MM.1S (cell line): Measurements from ENCODE around the gene STX1B.

Source experiments
- DNase-seq: peaks from one replicate; pipeline ENCODE4 v3.0.0-alpha.2; 2015
- H2AFZ ChIP-seq: fragments of 300-600 bp; sonication (generic); 2 replicates; pipeline ENCODE4 v1.6.0; 2016; ENCODE audit warnings: antibody characterized with exemption, low read length
- H3F3A ChIP-seq: fragments of 300-600 bp; sonication (generic); 2 replicates; pipeline ENCODE4 v1.6.1; 2016; ENCODE audit warnings: mild to moderate bottlenecking, antibody characterized with exemption, low read length, moderate library complexity, mixed read lengths; ENCODE audit not compliant: insufficient read depth
- H3K27ac ChIP-seq: fragments of 300-600 bp; sonication (generic); 2 replicates; pipeline ENCODE4 v1.5.1; 2016; ENCODE audit warnings: mild to moderate bottlenecking, low read length
- H3K27me3 ChIP-seq: fragments of 300-600 bp; sonication (generic); replicated peaks from 2 replicates; pipeline ENCODE4 v1.6.0; 2016; ENCODE audit warnings: low read length; ENCODE audit not compliant: insufficient read depth
- H3K36me3 ChIP-seq: fragments of 300-600 bp; sonication (generic); replicated peaks from 2 replicates; pipeline ENCODE4 v1.6.1; 2016; ENCODE audit warnings: mild to moderate bottlenecking, low read length, mixed read lengths; ENCODE audit not compliant: insufficient read depth
- H3K4me1 ChIP-seq: fragments of 300-600 bp; sonication (generic); 2 replicates; pipeline ENCODE4 v1.6.1; 2016; ENCODE audit warnings: low read length, mixed read lengths
- H3K4me2 ChIP-seq: fragments of 300-600 bp; sonication (generic); 2 replicates; pipeline ENCODE4 v1.6.0; 2016; ENCODE audit warnings: low read depth, low read length
- H3K4me3 ChIP-seq: fragments of 300-600 bp; sonication (generic); 2 replicates; pipeline ENCODE4 v1.5.1; 2016; ENCODE audit warnings: low read length, mixed read lengths
- H3K79me2 ChIP-seq: fragments of 300-600 bp; sonication (generic); 2 replicates; pipeline ENCODE4 v1.6.1; 2016; ENCODE audit warnings: mixed run types, low read length, mixed read lengths
- H3K9ac ChIP-seq: fragments of 300-600 bp; sonication (generic); 2 replicates; pipeline ENCODE4 v1.6.1; 2016; ENCODE audit warnings: low read length, mixed read lengths
- H3K9me2 ChIP-seq: fragments of 300-600 bp; sonication (generic); replicated peaks from 2 replicates; pipeline ENCODE4 v1.6.1; 2016; ENCODE audit warnings: mild to moderate bottlenecking, low read length, mixed read lengths; ENCODE audit not compliant: insufficient read depth
- H3K9me3 ChIP-seq: fragments of 300-600 bp; sonication (generic); replicated peaks from 2 replicates; pipeline ENCODE4 v1.6.1; 2016; ENCODE audit warnings: mild to moderate bottlenecking, low read length, mixed read lengths; ENCODE audit not compliant: insufficient read depth
- H4K20me1 ChIP-seq: fragments of 300-600 bp; sonication (generic); 2 replicates; pipeline ENCODE4 v1.6.1; 2016; ENCODE audit warnings: mild to moderate bottlenecking, low read length, moderate library complexity, mixed read lengths; ENCODE audit not compliant: insufficient read depth
- EZH2 ChIP-seq: fragments of 300-600 bp; sonication (generic); optimal IDR thresholded peaks from 2 replicates; pipeline ENCODE3; 2017; ENCODE audit warnings: low read depth, mild to moderate bottlenecking, antibody characterized with exemption, low read length, mixed read lengths
- EZH2phosphoT487 ChIP-seq: fragments of 300-600 bp; sonication (generic); IDR thresholded peaks from 2 replicates; pipeline ENCODE4 v1.6.1; 2018; ENCODE audit warnings: antibody characterized with exemption, low read length
- TF ChIP-seq, protein P1 (sequence below): fragments of 300-600 bp; sonication (generic); IDR thresholded peaks from 2 replicates; pipeline ENCODE4 v1.5.1; 2016; ENCODE audit warnings: antibody characterized with exemption, low read length, mixed read lengths

Gene STX1B

DNA sequence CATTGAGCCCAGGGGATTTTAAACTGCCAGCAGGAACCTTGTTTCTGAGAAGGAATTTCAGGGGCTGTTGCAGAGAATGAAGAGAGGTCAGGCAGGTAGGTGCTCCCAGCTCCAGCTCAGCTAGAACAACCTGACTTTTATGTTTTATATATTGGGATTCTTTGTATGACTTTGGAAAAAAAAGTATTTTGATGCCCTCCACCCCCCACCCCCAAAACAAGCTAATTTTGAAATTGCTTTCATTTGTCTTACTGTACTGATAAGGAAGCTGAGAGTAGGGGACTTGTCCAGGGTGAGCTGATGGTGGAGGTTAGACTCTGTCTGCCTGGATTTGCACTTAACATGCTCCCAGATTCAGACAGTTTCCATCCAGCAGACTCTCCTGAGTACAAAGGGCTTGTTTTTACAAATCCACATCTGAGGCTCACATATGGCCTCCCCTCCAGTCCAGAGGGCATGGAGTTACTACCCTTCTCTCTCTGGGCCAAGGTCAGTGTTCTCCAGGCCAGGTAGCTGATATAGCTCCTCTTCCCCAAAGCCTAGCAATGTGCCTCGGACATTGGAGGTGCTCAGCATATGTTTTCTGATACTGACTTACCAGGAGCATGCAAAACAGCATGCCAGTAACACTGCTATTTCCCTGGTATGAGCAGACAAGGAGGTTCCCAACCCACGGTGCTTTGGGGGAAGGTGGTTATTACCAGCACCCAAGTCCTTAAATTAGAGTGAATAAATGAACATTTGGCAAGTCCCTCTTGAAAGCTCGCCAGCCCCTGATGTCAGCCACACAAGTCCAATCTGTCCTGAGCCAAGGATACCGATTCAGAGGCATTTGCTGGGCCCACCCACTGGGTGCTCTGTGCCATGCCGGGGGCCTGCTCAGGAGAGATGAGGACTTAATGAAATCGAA is 11.3 kb downstream of the STX1B start:
- H4K20me1 ChIP-seq = no peaks in the 10 kb centered on the region
- H3K9me3 ChIP-seq = no peaks in the 10 kb centered on the region
- peaks cover 7% of the 10 kb centered on the region; the same call in 1 of the 2 replicates for H3K4me1 ChIP-seq
- H3F3A ChIP-seq = no peaks in the 10 kb centered on the region
- H3K4me3 ChIP-seq = no peak overlapping the region
- H3K27ac ChIP-seq = no peak overlapping the region
- H3K9ac ChIP-seq = no peak overlapping the region
- peaks cover 78% of the 10 kb centered on the region for H3K27me3 ChIP-seq
- no peak for DNase-seq
- no peak overlapping the region for H2AFZ ChIP-seq
- no peak overlapping the region for H3K4me2 ChIP-seq
- no peaks in the 10 kb centered on the region for H3K36me3 ChIP-seq
- no peaks in the 10 kb centered on the region for H3K9me2 ChIP-seq
- no peaks in the 10 kb centered on the region for H3K79me2 ChIP-seq
- TF ChIP-seq EZH2 (no peak), EZH2phosphoT487 (no peak)
- TF ChIP-seq, protein P1, sequence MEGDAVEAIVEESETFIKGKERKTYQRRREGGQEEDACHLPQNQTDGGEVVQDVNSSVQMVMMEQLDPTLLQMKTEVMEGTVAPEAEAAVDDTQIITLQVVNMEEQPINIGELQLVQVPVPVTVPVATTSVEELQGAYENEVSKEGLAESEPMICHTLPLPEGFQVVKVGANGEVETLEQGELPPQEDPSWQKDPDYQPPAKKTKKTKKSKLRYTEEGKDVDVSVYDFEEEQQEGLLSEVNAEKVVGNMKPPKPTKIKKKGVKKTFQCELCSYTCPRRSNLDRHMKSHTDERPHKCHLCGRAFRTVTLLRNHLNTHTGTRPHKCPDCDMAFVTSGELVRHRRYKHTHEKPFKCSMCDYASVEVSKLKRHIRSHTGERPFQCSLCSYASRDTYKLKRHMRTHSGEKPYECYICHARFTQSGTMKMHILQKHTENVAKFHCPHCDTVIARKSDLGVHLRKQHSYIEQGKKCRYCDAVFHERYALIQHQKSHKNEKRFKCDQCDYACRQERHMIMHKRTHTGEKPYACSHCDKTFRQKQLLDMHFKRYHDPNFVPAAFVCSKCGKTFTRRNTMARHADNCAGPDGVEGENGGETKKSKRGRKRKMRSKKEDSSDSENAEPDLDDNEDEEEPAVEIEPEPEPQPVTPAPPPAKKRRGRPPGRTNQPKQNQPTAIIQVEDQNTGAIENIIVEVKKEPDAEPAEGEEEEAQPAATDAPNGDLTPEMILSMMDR = no peak

DNA sequence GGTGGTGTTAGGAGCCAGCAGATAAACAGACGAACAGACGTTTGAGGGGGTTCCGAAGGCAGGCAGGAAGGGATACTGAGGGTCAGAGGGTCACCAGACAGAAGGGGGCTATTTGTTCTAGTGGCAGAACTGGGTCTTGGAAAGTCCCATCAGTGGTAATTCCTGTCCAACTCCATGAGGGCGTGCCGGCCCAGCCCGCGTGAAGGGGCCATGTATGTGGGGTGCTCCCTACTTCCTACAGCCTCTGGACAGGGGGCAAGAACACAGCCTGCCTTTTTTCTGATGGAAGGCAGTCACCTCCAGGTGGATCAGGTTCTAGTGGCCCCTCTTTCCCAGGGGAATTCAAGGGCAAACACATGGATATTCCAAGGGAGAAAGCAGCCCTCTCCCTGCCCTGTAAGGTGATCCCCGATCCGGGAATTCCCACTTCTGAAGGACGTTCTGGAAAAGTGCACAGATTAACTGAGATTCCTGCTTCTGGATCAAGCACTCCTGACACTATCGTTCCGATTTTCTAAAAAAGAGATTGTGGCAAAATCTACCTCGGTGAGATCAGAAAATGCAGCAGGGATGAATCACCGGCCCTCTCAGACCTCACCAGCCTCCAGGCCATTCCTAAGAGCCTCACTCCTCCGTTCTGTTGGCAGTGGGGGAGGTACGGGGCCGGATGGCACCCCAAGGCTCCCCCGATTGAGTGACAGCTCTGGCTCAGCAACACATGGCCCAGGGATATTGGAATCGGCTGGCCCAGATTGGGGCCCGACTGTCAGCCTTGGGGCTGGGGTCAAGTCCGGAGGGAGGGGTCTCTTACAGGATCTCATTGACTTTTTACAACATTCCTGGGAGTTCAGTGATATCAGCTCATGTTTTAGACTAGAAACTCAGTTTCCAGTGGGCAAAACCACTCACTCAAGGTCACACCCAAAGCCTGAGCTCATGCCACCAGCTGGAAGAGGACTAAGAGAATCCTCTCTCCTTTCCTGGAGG is 12.4 kb downstream of the STX1B start:
- H3K9ac ChIP-seq = no peak overlapping the region
- H3K4me2 ChIP-seq = peak overlapping the region; percentile 90; the same call in 1 of the 2 replicates
- peaks cover 7% of the 10 kb centered on the region; the same call in 1 of the 2 replicates for H3K4me1 ChIP-seq
- H3K4me3 ChIP-seq = peak overlapping the region; percentile 51
- no peaks in the 10 kb centered on the region for H3K79me2 ChIP-seq
- DNase-seq = no peak
- no peak overlapping the region for H3K27ac ChIP-seq
- no peaks in the 10 kb centered on the region for H3K9me2 ChIP-seq
- peak overlapping the region; percentile 71 for H2AFZ ChIP-seq
- H3K9me3 ChIP-seq = no peaks in the 10 kb centered on the region
- H3K36me3 ChIP-seq = no peaks in the 10 kb centered on the region
- TF ChIP-seq, protein P1 = no peak
- TF ChIP-seq EZH2 (no peak), EZH2phosphoT487 (no peak)
- no peaks in the 10 kb centered on the region for H3F3A ChIP-seq
- H3K27me3 ChIP-seq = peaks cover 67% of the 10 kb centered on the region
- no peaks in the 10 kb centered on the region for H4K20me1 ChIP-seq

DNA sequence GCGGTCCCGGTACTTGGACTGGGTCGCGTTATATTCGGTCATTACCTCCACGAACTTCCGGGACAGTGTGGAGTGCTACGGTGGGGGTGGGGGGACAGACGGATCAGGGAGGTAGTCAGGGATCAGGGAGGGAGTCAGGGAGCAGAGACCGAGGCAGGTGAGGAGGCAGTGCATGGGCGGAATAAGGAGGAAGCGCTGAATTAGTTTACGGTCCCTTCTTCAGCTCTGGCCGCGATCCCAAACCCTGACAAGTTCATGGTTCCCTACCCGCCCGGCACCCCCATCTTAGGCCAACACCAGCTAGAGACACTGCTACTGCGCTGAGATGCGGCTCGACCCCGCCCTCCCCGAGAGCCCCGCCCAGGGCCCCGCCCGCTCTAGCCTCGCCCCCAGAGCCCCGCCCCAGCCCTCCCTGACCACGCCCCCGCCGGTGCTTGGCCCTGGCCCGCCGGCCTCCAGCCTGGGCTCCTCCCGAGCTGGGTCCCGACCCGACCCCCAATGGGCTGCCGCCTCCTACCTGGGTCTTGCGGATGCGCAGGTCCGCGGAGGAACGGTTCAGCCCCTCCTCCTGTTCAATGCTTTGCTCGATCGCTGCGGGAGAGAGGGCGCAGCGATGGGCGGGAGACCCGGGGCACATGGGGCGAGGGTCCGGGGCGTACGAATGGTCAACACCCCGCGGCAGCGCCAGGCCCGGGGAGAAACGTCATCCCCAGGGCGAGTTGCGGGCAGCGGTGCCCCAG is 13.3 kb downstream of the STX1B start:
- no peaks in the 10 kb centered on the region for H3K9me3 ChIP-seq
- peak overlapping the region; percentile 90 for H3K4me2 ChIP-seq
- no peaks in the 10 kb centered on the region for H3K9me2 ChIP-seq
- peaks cover 59% of the 10 kb centered on the region for H3K27me3 ChIP-seq
- H3F3A ChIP-seq = no peaks in the 10 kb centered on the region
- no peak for TF ChIP-seq EZH2phosphoT487
- TF ChIP-seq, protein P1 = no peak
- H2AFZ ChIP-seq = peak overlapping the region; percentile 89
- peaks cover 7% of the 10 kb centered on the region; the same call in 1 of the 2 replicates for H3K4me1 ChIP-seq
- peak; percentile 52 for DNase-seq
- H3K79me2 ChIP-seq = no peaks in the 10 kb centered on the region
- H3K36me3 ChIP-seq = no peaks in the 10 kb centered on the region
- peak overlapping the region; percentile 54 for H3K4me3 ChIP-seq
- H3K27ac ChIP-seq = no peak overlapping the region
- H3K9ac ChIP-seq = no peak overlapping the region; the same call in 1 of the 2 replicates
- H4K20me1 ChIP-seq = no peaks in the 10 kb centered on the region
